Loucy (cell line): Measurements from ENCODE around the gene LRRC41.
"Not testable (repeated sequence)": the region's sequence is repeated elsewhere in the genome, so short reads cannot be mapped to it uniquely, and the experiment has no call there.

Experiments used
- H2AFZ ChIP-seq: fragments of 200-600 bp; sonication (generic); 2 replicates; pipeline ENCODE4 v1.6.0; 2016; ENCODE audit warnings: antibody characterized with exemption, mild to moderate bottlenecking, low read length, moderate library complexity
- H3F3A ChIP-seq: fragments of 200-600 bp; 2 replicates; pipeline ENCODE4 v1.6.0; 2016; ENCODE audit warnings: antibody characterized with exemption, low read depth, mild to moderate bottlenecking
- H3K27me3 ChIP-seq: fragments of 200-600 bp; sonication (generic); 2 replicates; pipeline ENCODE4 v1.6.1; 2014; ENCODE audit warnings: low read length, mild to moderate bottlenecking; ENCODE audit not compliant: insufficient read depth, poor library complexity, severe bottlenecking
- H3K36me3 ChIP-seq: fragments of 200-600 bp; sonication (generic); 2 replicates; pipeline ENCODE4 v1.6.1; 2016; ENCODE audit warnings: low read length; ENCODE audit not compliant: insufficient read depth
- H3K4me1 ChIP-seq: fragments of 200-600 bp; sonication (generic); 2 replicates; pipeline ENCODE4 v1.5.1; 2014; ENCODE audit warnings: low read length, mild to moderate bottlenecking; ENCODE audit not compliant: insufficient read depth, poor library complexity, severe bottlenecking
- H3K4me2 ChIP-seq: fragments of 200-600 bp; sonication (generic); 2 replicates; pipeline ENCODE4 v1.6.0; 2014; ENCODE audit warnings: antibody characterized with exemption, low read length, low read depth, mild to moderate bottlenecking; ENCODE audit not compliant: poor library complexity, severe bottlenecking
- H3K4me3 ChIP-seq: fragments of 200-600 bp; sonication (generic); 2 replicates; pipeline ENCODE4 v1.5.1; 2014; ENCODE audit warnings: low read length, mild to moderate bottlenecking, mixed read lengths; ENCODE audit not compliant: poor library complexity, severe bottlenecking
- H3K79me2 ChIP-seq: fragments of 200-600 bp; sonication (generic); 2 replicates; pipeline ENCODE4 v1.6.1; 2014; ENCODE audit warnings: low read length; ENCODE audit not compliant: insufficient read depth
- H3K9ac ChIP-seq: fragments of 200-600 bp; sonication (generic); 2 replicates; pipeline ENCODE4 v1.6.0; 2014; ENCODE audit warnings: mild to moderate bottlenecking, low read depth, low read length, moderate library complexity; ENCODE audit not compliant: poor library complexity, severe bottlenecking
- H3K9me2 ChIP-seq: fragments of 200-600 bp; sonication (generic); replicated peaks from 2 replicates; pipeline ENCODE4 v1.6.1; 2016; ENCODE audit warnings: low read depth, low read length, mixed read lengths
- H3K9me3 ChIP-seq: fragments of 200-600 bp; sonication (generic); 2 replicates; pipeline ENCODE4 v1.6.1; 2014; ENCODE audit warnings: mild to moderate bottlenecking, antibody characterized with exemption, low read length, low read depth; ENCODE audit not compliant: insufficient read depth
- H4K20me1 ChIP-seq: fragments of 200-600 bp; sonication (generic); 2 replicates; pipeline ENCODE4 v1.6.0; 2014; ENCODE audit warnings: antibody characterized with exemption, low read length, mild to moderate bottlenecking; ENCODE audit not compliant: insufficient read depth, poor library complexity, severe bottlenecking
- EZH2phosphoT487 ChIP-seq: fragments of 200-600 bp; IDR thresholded peaks from 2 replicates; pipeline ENCODE4 v1.6.1; 2018; ENCODE audit warnings: antibody characterized with exemption, mild to moderate bottlenecking, moderate library complexity, borderline replicate concordance
- TF ChIP-seq, protein P1 (sequence below): fragments of 200-600 bp; sonication (generic); conservative IDR thresholded peaks from 2 replicates; pipeline ENCODE4 v1.5.1; 2014; ENCODE audit warnings: mild to moderate bottlenecking, antibody characterized with exemption, low read length

Gene LRRC41

DNA sequence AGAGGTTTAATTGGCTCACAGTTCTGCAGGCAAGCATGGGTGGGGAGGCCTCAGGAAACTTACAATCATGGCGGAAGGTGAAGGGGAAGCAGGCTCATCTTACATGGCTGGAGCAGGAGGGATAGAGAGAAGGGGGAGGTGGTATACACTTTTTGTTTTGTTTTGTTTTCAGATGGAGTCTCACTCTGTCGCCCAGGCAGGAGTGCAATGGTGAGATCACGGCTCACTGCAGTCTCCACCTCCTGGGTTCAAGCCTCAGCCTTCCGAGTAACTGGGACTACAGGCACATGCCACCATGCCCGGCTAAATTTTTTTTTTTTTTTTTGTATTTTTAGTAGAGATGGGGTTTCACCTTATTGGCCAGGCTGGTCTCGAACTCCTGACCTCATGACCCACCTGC, 18.8 kb upstream of the LRRC41 start:
- H3K27me3 ChIP-seq, H3K36me3 ChIP-seq, H3K4me2 ChIP-seq, H4K20me1 ChIP-seq, H3K9me3 ChIP-seq, H3K4me1 ChIP-seq, H3K4me3 ChIP-seq, H2AFZ ChIP-seq, H3K9ac ChIP-seq, H3F3A ChIP-seq, H3K9me2 ChIP-seq, H3K79me2 ChIP-seq: not testable (repeated sequence)

DNA sequence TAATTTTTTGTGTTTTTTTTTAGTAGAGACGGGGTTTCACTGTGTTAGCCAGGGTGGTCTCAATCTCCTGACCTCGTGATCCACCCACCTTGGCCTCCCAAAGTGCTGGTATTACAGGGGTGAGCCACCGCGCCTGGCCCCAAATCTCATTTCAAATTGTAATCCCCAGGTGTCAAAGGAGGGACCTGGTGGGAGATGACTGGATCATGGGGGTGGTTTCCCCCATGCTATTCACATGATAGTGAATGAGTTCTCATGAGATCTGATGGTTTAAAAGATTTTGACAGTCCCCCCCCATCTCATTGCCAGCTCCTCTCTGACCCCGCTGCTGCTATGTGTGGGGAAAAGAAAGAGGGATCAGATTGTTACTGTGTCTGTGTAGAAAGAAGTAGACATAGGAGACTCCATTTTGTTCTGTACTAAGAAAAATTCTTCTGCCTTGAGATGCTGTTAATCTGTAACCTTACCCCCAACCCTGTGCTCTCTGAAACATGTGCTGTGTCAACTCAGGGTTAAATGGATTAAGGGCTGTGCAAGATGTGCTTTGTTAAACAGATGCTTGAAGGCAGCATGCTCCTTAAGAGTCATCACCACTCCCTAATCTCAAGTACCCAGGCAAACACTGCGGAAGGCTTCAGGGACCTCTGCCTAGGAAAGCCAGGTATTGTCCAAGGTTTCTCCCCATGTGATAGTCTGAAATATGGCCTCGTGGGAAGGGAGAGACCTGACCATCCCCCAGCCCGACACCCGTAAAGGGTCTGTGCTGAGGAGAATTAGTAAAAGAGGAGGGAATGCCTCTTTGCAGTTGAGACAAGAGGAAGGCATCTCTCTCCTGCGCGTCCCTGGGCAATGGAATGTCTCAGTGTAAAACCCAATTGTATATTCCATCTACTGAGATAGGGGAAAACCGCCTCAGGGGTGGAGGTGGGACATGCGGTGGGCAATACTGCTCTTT, 16.8 kb upstream of the LRRC41 start:
- peaks cover 15% of the 10 kb centered on the region; the same call in 1 of the 2 replicates for H3K36me3 ChIP-seq
- not testable (repeated sequence) for H3K9me2 ChIP-seq, H3K9ac ChIP-seq, H4K20me1 ChIP-seq, H3K4me1 ChIP-seq, H3K4me2 ChIP-seq, H3K9me3 ChIP-seq, H2AFZ ChIP-seq, H3K27me3 ChIP-seq, H3F3A ChIP-seq, H3K4me3 ChIP-seq, H3K79me2 ChIP-seq

DNA sequence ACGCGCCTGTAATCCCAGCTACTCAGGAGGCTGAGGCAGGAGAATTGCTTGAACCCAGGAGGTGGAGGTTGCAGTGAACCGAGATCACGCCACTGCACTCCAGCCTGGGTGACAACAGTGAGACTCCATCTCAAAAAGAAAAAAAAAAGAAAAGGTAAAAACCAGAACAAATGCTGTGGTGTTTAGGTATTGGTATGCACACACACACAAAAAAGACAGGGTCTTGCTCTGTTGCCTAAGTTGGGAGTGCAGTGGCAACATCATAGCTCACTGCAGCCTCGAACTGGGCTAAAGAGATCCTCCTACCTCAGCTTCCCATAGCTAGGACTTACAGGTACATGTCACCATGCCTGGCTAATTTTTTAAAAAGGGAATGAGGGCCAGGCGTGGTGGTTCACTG, 15.9 kb upstream of the LRRC41 start:
- H3K9me3 ChIP-seq, H3K4me2 ChIP-seq, H3F3A ChIP-seq, H3K79me2 ChIP-seq, H3K4me1 ChIP-seq, H3K9me2 ChIP-seq, H3K4me3 ChIP-seq, H2AFZ ChIP-seq, H3K27me3 ChIP-seq, H4K20me1 ChIP-seq, H3K9ac ChIP-seq: not testable (repeated sequence)
- peaks cover 22% of the 10 kb centered on the region; the same call in 1 of the 2 replicates for H3K36me3 ChIP-seq

DNA sequence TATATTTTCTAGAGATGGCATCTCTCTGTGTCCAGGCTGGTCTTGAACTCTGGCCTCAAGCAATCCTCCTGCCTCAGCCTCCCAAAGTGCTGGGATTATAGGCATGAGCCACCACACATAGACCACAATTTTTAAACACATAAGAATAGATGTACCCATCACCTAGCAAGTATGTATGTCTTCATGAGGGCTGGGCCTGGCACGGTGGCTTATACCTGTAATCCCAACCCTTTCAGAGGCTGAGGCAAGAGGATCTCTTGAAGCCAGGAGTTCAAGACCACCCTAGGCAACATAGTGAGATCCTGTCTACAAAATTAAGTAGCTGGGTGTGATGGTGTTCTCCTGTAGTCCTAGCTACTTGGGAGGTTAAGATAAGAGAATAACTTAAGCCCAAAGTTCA, 13.9 kb upstream of the LRRC41 start:
- peaks cover 39% of the 10 kb centered on the region for H3K36me3 ChIP-seq
- no peaks in the 10 kb centered on the region for H3K4me1 ChIP-seq
- no peaks in the 10 kb centered on the region for H4K20me1 ChIP-seq
- no peaks in the 10 kb centered on the region for H3K27me3 ChIP-seq
- no peaks in the 10 kb centered on the region for H3K9me2 ChIP-seq
- peaks cover 6% of the 10 kb centered on the region; the same call in 1 of the 2 replicates for H3F3A ChIP-seq
- TF ChIP-seq, protein P1, sequence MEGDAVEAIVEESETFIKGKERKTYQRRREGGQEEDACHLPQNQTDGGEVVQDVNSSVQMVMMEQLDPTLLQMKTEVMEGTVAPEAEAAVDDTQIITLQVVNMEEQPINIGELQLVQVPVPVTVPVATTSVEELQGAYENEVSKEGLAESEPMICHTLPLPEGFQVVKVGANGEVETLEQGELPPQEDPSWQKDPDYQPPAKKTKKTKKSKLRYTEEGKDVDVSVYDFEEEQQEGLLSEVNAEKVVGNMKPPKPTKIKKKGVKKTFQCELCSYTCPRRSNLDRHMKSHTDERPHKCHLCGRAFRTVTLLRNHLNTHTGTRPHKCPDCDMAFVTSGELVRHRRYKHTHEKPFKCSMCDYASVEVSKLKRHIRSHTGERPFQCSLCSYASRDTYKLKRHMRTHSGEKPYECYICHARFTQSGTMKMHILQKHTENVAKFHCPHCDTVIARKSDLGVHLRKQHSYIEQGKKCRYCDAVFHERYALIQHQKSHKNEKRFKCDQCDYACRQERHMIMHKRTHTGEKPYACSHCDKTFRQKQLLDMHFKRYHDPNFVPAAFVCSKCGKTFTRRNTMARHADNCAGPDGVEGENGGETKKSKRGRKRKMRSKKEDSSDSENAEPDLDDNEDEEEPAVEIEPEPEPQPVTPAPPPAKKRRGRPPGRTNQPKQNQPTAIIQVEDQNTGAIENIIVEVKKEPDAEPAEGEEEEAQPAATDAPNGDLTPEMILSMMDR: no peak
- TF ChIP-seq EZH2phosphoT487: no peak
- no peak overlapping the region for H3K4me3 ChIP-seq
- H3K79me2 ChIP-seq: no peaks in the 10 kb centered on the region
- H3K9me3 ChIP-seq: no peaks in the 10 kb centered on the region
- H3K9ac ChIP-seq: no peak overlapping the region
- no peak overlapping the region for H2AFZ ChIP-seq
- no peak overlapping the region for H3K4me2 ChIP-seq
